ENCODE results near the gene PGA5.

GRCh38 chr11:61277186-61278000 lies 36.4 kb downstream of the PGA5 start:
- TF ChIP-seq CTCF (IDR thresholded peaks at IDR 0.05; ENCODE audit: insufficient read depth, low read depth, low read length) (no peak), EZH2 (IDR thresholded peaks at IDR 0.05; ENCODE audit: insufficient read depth, low read length) (no peak)

Measured in astrocyte (in vitro differentiated cells and primary cell).